Testis (tissue), 2 donors: Measurements from ENCODE around the gene IFITM2.

Experiments
- POLR2A ChIP-seq: fragments of 450-650 bp; IDR thresholded peaks from one replicate; pipeline ENCODE4 v1.6.1; 2017; ENCODE audit warnings: antibody characterized with exemption, mild to moderate bottlenecking, moderate library complexity
- TF ChIP-seq, protein P1 (sequence below), 3 experiments: fragments of 450-650 bp in 2 of 3; fragments of 200-600 bp in 1 of 3; sonication (generic) in 1 of 3; IDR thresholded peaks; one replicate each; pipeline ENCODE4 v1.5.1; 2016 to 2019; ENCODE audit warnings: antibody characterized with exemption in 3 of 3, mild to moderate bottlenecking in 2 of 3, moderate library complexity in 1 of 3

DNA sequence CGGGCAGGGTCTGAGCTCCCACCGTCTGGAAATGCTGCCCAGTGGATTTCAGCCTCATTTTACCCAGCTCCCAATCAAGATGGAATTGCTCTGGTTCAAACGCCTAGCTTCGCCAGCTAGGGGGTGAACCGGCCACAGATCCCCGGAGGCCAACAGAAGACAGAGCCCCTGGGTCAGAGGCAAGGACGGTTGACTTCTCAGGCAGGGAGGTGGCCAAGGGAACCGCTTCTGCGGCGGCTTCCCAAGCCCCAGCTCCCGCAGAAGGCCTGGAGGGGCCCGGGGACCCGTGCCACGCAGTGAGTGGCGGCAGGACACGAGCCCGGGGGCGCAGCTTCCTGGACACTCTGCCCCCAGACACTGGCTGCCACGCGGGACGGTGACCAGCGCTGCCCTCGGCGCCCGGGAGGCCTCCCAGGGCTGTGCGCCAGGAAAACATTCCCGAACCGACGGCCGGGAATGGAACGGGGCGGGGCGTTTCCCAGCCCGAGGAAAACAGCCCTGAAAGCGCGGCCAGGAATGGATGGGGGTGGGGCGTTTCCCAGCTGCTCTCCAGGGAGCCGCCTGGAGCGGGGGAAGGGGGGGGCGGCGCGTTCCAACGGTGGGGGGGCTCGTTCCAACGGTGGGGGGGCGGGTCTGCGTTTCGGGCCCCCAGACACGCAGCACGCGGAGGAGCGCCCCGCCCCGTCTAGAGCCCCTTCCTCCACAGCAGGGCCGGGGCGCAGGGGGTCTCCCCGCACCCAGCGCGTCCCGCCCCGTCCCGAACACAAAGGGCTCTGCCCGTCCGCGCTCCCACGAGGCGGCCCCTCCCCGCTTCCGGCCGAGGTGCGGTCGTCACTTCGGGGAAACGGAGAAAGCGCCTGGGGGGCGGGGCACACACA, 48.2 kb downstream of the IFITM2 start:
- TF ChIP-seq, protein P1, sequence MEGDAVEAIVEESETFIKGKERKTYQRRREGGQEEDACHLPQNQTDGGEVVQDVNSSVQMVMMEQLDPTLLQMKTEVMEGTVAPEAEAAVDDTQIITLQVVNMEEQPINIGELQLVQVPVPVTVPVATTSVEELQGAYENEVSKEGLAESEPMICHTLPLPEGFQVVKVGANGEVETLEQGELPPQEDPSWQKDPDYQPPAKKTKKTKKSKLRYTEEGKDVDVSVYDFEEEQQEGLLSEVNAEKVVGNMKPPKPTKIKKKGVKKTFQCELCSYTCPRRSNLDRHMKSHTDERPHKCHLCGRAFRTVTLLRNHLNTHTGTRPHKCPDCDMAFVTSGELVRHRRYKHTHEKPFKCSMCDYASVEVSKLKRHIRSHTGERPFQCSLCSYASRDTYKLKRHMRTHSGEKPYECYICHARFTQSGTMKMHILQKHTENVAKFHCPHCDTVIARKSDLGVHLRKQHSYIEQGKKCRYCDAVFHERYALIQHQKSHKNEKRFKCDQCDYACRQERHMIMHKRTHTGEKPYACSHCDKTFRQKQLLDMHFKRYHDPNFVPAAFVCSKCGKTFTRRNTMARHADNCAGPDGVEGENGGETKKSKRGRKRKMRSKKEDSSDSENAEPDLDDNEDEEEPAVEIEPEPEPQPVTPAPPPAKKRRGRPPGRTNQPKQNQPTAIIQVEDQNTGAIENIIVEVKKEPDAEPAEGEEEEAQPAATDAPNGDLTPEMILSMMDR (IDR thresholded peaks at IDR 0.05), result no peak
- no peak for TF ChIP-seq POLR2A
